AG04450 (cell line): ENCODE measurements around the gene THPO. TPM values are rescaled to one million over a fixed set of nuclear protein-coding genes. Genes with fewer than 3 reads are reported as not detected.

Source experiments
- CTCF ChIA-PET: fragments of 300-600, 350-600 bp; formaldehyde crosslinking; extraction: SDS; loops from one replicate; lab custom pipeline; 2022; ENCODE audit warnings: antibody characterized with exemption, inconsistent platforms; lab: Charles Lee
- POLR2A ChIA-PET: fragments of 350-600 bp; formaldehyde crosslinking; extraction: SDS; loops from one replicate; lab custom pipeline; 2021; ENCODE audit warnings: antibody characterized with exemption, inconsistent platforms; lab: Yijun Ruan, JAX
- DNase-seq: peaks from one replicate; pipeline ENCODE4 v3.0.0-alpha.2; 2011; ENCODE audit warnings: low read depth, low spot score
- H3K27ac ChIP-seq: one replicate; pipeline ENCODE4 v1.5.1; 2012; ENCODE audit warnings: low read depth, low read length, control low read depth
- H3K27me3 ChIP-seq: one replicate; pipeline ENCODE4 v1.6.0; 2012; ENCODE audit warnings: low read length; ENCODE audit not compliant: control insufficient read depth, insufficient read depth
- H3K4me3 ChIP-seq: 2 replicates; pipeline ENCODE4 v1.5.1; 2011; ENCODE audit warnings: mild to moderate bottlenecking, low read depth, low read length, control low read depth
- H3K9me3 ChIP-seq: 2 replicates; pipeline ENCODE4 v1.5.1; 2012; ENCODE audit warnings: low read length; ENCODE audit not compliant: control insufficient read depth, insufficient read depth
- polyA plus RNA-seq: library from polyadenylated mRNA; depleted of rRNA; stranded (reverse); fragments of >200 nt; gene quantifications from 2 replicates; pipeline ENCODE4 v1.2.3, GENCODE V29; 2011
- TF ChIP-seq, protein P1 (sequence below): IDR thresholded peaks from 2 replicates; pipeline ENCODE4 v1.5.1; 2011; ENCODE audit warnings: low read depth, low read length, control low read depth, inconsistent platforms

THPO gene
- polyA plus RNA-seq, 1 experiment: not detected

GRCh38 chr3:184335661-184336546, 42.1 kb downstream of the THPO start:
- Histone ChIP-seq H3K27ac (peak overlapping the region; percentile 92), H3K27me3 (no peaks in the 10 kb centered on the region), H3K9me3 (no peaks in the 10 kb centered on the region; the same call in 1 of the 2 replicates), H3K4me3 (peak overlapping the region; percentile 69)
- ChIA-PET CTCF (no interaction called here), POLR2A (interaction anchor here (0.6 to 1.2 kb wide), 3 partner anchors 9 to 22 kb away, joined by 3 read pairs; no protein-coding TSS in a partner anchor)
- TF ChIP-seq, protein P1, sequence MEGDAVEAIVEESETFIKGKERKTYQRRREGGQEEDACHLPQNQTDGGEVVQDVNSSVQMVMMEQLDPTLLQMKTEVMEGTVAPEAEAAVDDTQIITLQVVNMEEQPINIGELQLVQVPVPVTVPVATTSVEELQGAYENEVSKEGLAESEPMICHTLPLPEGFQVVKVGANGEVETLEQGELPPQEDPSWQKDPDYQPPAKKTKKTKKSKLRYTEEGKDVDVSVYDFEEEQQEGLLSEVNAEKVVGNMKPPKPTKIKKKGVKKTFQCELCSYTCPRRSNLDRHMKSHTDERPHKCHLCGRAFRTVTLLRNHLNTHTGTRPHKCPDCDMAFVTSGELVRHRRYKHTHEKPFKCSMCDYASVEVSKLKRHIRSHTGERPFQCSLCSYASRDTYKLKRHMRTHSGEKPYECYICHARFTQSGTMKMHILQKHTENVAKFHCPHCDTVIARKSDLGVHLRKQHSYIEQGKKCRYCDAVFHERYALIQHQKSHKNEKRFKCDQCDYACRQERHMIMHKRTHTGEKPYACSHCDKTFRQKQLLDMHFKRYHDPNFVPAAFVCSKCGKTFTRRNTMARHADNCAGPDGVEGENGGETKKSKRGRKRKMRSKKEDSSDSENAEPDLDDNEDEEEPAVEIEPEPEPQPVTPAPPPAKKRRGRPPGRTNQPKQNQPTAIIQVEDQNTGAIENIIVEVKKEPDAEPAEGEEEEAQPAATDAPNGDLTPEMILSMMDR: no peak
- DNase-seq: no peak

GRCh38 chr3:184335291-184335660, 42.7 kb downstream of the THPO start:
- CTCF ChIA-PET: no interaction called here
- POLR2A ChIA-PET: interaction anchor here (0.6 to 0.7 kb wide), 2 partner anchors 15 to 22 kb away, joined by 3 read pairs; no protein-coding TSS in a partner anchor
- TF ChIP-seq, protein P1: no peak
- H3K4me3 ChIP-seq: peak overlapping the region; percentile 69
- no peaks in the 10 kb centered on the region for H3K27me3 ChIP-seq
- no peak for DNase-seq
- no peaks in the 10 kb centered on the region; the same call in 1 of the 2 replicates for H3K9me3 ChIP-seq
- peak overlapping the region; percentile 92 for H3K27ac ChIP-seq

DNA sequence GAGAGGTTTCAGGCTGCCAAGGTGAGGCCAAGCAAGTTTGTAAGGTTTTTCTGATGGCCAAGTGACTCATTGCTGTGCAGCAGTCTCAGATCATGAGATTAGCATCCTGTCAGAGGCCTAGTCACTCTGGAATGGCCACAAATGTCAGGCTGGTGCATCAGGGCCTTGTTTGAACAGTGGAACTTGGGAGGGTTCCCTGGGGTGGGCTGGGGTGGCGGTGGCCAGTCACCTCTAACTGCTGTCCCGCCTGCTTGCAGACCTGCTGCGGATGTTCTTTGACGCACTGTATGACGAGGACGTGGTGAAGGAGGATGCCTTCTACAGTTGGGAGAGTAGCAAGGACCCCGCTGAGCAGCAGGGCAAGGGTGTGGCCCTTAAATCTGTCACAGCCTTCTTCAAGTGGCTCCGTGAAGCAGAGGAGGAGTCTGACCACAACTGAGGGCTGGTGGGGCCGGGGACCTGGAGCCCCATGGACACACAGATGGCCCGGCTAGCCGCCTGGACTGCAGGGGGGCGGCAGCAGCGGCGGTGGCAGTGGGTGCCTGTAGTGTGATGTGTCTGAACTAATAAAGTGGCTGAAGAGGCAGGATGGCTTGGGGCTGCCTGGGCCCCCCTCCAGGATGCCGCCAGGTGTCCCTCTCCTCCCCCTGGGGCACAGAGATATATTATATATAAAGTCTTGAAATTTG, 43.4 kb downstream of the THPO start:
- Histone ChIP-seq H3K27me3 (no peaks in the 10 kb centered on the region), H3K4me3 (no peak overlapping the region), H3K9me3 (no peaks in the 10 kb centered on the region; the same call in 1 of the 2 replicates), H3K27ac (peak overlapping the region; percentile 92)
- TF ChIP-seq, protein P1: no peak
- ChIA-PET POLR2A (interaction anchor here (1.0 kb wide), 1 partner anchor 14 kb away, joined by 3 read pairs; no protein-coding TSS in a partner anchor), CTCF (no interaction called here)
- DNase-seq: no peak

GRCh38 chr3:184333700-184334099, 44.3 kb downstream of the THPO start:
- ChIA-PET CTCF (no interaction called here), POLR2A (interaction anchor here (1.0 kb wide), 1 partner anchor 14 kb away, joined by 3 read pairs; no protein-coding TSS in a partner anchor)
- DNase-seq: no peak
- peak overlapping the region; percentile 34 for H3K27ac ChIP-seq
- no peaks in the 10 kb centered on the region for H3K27me3 ChIP-seq
- H3K4me3 ChIP-seq: no peak overlapping the region
- no peaks in the 10 kb centered on the region; the same call in 1 of the 2 replicates for H3K9me3 ChIP-seq
- TF ChIP-seq, protein P1: no peak
